HG03175 (cell line): ENCODE results near the gene RBFOX2.
"Not testable (repeated sequence)": the region's sequence is repeated elsewhere in the genome, so short reads cannot be mapped to it uniquely, and the experiment has no call there.

ENCODE experiments used
- ATAC-seq: cut with Tn5 transposase; IDR thresholded peaks from one replicate; pipeline ENCODE4 v1.9.1; 2021; ENCODE audit warnings: mild to moderate bottlenecking, moderate library complexity; ENCODE audit not compliant: unreplicated experiment

The RBFOX2 gene

GRCh38 chr22:35746248-35746647 is 282.4 kb downstream of the RBFOX2 start:
- no peak for ATAC-seq

- ATAC-seq, result no peak
Observed at GRCh38 chr22:35743326-35743860, 285.2 kb downstream of the RBFOX2 start.

GRCh38 chr22:35742342-35743100 is 286.1 kb downstream of the RBFOX2 start:
- no peak for ATAC-seq

- no peak for ATAC-seq
Observed at GRCh38 chr22:35740616-35741015, 288.0 kb downstream of the RBFOX2 start.

- ATAC-seq, result no peak
Observed at GRCh38 chr22:35739931-35740380, 288.7 kb downstream of the RBFOX2 start.

GRCh38 chr22:35739076-35739930 is 289.3 kb downstream of the RBFOX2 start:
- ATAC-seq, result no peak

GRCh38 chr22:35737886-35738285 is 290.7 kb downstream of the RBFOX2 start:
- not testable (repeated sequence) for ATAC-seq

- no peak for ATAC-seq
Observed at GRCh38 chr22:35736701-35737100, 291.9 kb downstream of the RBFOX2 start.

- ATAC-seq, result no peak
Observed at GRCh38 chr22:35736166-35736565, 292.5 kb downstream of the RBFOX2 start.

- no peak for ATAC-seq
Observed at GRCh38 chr22:35735542-35735941, 293.1 kb downstream of the RBFOX2 start.

- no peak for ATAC-seq
Observed at GRCh38 chr22:35734517-35734827, 294.2 kb downstream of the RBFOX2 start.

GRCh38 chr22:35733791-35734516 is 294.7 kb downstream of the RBFOX2 start:
- ATAC-seq, result no peak

GRCh38 chr22:35733036-35733435 is 295.6 kb downstream of the RBFOX2 start:
- no peak for ATAC-seq

- no peak for ATAC-seq
Observed at GRCh38 chr22:35732116-35732515, 296.5 kb downstream of the RBFOX2 start.

- ATAC-seq, result no peak
Observed at GRCh38 chr22:35731321-35731720, 297.3 kb downstream of the RBFOX2 start.

- ATAC-seq, result no peak
Observed at GRCh38 chr22:35729309-35729698, 299.3 kb downstream of the RBFOX2 start.

- no peak for ATAC-seq
Observed at GRCh38 chr22:35728639-35729308, 299.9 kb downstream of the RBFOX2 start.

GRCh38 chr22:35727436-35727835 is 301.2 kb downstream of the RBFOX2 start:
- ATAC-seq, result no peak

GRCh38 chr22:35726933-35727332 is 301.7 kb downstream of the RBFOX2 start:
- no peak for ATAC-seq

GRCh38 chr22:35726398-35726797 is 302.2 kb downstream of the RBFOX2 start:
- ATAC-seq, result no peak

- ATAC-seq, result no peak
Observed at GRCh38 chr22:35725521-35725920, 303.1 kb downstream of the RBFOX2 start.
